Urinary bladder (tissue), 4 donors: ENCODE results near the gene USH1C. TPM values are rescaled to one million over a fixed set of nuclear protein-coding genes. Genes with fewer than 3 reads are reported as not detected.

Experiments used
- DNase-seq: peaks from one replicate; pipeline ENCODE4 v3.0.0-alpha.2; 2015; ENCODE audit errors: extremely low spot score
- H3K27ac ChIP-seq: one replicate; pipeline ENCODE4 v1.5.1; 2013; ENCODE audit warnings: low read depth, mild to moderate bottlenecking, moderate library complexity
- H3K36me3 ChIP-seq: one replicate; pipeline ENCODE4 v1.6.1; 2013; ENCODE audit warnings: mild to moderate bottlenecking, moderate library complexity; ENCODE audit not compliant: insufficient read depth
- H3K4me1 ChIP-seq: one replicate; pipeline ENCODE4 v1.6.1; 2013; ENCODE audit warnings: mild to moderate bottlenecking, moderate library complexity; ENCODE audit not compliant: insufficient read depth
- H3K4me3 ChIP-seq: one replicate; pipeline ENCODE4 v1.5.1; 2013; ENCODE audit warnings: low read depth, low read length
- WGBS: extraction: QIAGEN DNeasy Blood & Tissue Kit; methylation state at CpG from one replicate; pipeline ENCODE4 v1.1.7; 2013; 5-methylcytosine and 5-hydroxymethylcytosine counted together
- polyA plus RNA-seq: library from polyadenylated mRNA; stranded (reverse); fragments of 200-250 nt; gene quantifications from one replicate; pipeline ENCODE4 v1.2.3, GENCODE V29; 2013
- total RNA-seq: library from RNA; depleted of rRNA; stranded (reverse); fragments of >200 nt; gene quantifications from one replicate; pipeline ENCODE4 v1.2.3, GENCODE V29; 2014
- donor health status: healthy with polysubstance abuse.
- donor health status: healthy.

The USH1C gene
- total and polyA plus RNA-seq, 2 donors, result 0.10 to 0.74 TPM

DNA sequence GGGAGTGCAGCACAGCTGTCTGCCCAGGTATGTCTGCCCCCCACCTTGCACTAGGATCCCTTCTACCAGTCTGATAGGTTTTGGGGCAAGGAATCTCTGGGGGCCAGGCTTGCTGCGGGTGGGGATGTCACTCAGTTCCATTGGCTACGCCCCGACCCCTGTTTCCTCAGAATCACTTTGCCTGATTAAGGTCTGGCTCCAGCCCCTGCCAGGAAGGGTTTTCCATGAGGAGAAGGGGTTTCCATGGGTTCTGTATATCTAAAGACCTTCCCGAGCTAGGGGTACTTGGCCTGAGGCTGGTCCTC, 16.8 kb upstream of the USH1C start:
- Histone ChIP-seq H3K4me1 (no peaks in the 10 kb centered on the region), H3K36me3 (no peaks in the 10 kb centered on the region), H3K27ac (no peak overlapping the region), H3K4me3 (no peak overlapping the region)
- DNase-seq, result no peak
- WGBS, result 89% methylated on average over 4 of the region's 4 CpGs

DNA sequence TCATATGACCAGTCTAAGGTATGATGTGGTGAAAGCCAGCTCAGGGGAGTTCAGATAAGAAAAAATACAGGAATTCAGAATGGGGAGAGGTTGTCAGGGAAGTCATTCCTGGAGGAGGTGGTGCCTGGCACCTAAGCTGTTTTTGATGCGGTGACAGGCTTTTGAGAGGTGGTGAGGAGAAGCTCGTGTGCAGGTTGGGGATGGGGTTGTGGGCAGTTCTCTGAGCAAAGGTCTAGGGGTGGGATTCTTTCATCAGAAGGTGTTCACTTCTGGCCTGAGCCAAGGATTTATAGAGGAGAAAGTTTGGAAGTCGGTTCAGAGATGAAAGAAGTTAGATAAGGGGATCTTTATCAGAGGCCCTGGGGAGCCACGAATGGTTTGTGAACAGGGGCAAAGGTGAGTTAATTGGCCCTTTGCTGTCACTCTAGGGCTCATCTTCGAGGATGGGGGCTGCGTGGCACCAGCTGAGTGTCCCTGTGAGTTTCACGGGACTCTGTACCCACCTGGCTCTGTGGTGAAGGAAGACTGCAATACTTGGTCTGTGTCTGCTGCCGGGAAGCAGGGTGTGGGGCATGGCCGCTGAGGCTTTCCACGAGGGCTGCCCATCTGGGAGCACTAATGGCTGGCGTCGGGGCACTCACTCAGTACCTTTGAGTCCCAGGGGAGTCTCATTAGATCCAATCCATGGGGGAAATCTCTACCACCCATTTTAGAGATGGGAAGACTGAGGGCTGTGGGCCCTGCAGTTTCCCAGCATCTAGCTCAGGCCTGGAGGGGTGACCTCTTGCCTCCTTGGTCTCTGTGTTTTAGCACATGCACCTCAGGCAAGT, 16.3 kb upstream of the USH1C start:
- no peak for DNase-seq

DNA sequence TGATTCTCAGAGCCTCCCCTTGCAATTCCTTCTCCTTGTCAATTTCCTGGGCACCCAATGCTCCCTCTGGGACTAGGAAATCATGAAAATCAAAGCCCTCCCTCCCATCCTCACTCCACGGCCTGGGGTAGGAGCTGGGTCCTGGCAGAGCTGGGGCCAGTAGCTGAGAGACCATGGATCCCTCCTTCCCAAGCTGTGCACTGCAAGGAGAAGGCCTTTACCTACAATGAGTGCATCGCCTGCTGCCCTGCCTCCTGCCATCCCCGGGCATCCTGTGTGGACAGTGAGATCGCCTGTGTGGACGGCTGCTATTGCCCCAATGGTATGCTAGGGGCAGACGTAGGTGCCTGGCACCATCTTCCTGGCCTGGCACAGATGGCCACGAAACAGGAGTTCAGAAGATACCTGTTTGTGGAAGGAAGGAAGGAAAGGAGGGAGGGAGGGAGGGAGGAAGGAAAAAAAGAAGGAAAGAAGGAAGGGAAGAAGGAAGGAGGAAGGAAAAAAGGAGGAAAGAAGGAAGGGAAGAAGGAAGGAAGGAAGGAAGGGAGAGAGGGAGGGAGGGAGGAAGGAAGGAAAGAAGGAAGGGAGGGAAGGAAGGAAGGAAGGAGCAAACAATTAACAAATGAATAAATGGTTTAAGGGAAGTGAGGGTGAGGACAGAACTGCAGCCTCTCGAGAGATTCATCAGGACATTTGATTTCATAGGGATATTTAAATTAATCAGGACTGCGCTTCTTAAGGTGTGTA, 15.3 kb upstream of the USH1C start:
- Histone ChIP-seq H3K4me1 (no peaks in the 10 kb centered on the region), H3K4me3 (no peak overlapping the region), H3K36me3 (no peaks in the 10 kb centered on the region), H3K27ac (no peak overlapping the region)
- DNase-seq, result no peak
- WGBS, result 86% methylated on average over 9 of the region's 9 CpGs

More for the DNA sequence above, 16.3 kb upstream of the USH1C start:
- no peak overlapping the region for H3K4me3 ChIP-seq
- H3K4me1 ChIP-seq, result no peaks in the 10 kb centered on the region
- H3K27ac ChIP-seq, result no peak overlapping the region
- no peaks in the 10 kb centered on the region for H3K36me3 ChIP-seq
- WGBS, result 61% methylated on average over 12 of the region's 12 CpGs

DNA sequence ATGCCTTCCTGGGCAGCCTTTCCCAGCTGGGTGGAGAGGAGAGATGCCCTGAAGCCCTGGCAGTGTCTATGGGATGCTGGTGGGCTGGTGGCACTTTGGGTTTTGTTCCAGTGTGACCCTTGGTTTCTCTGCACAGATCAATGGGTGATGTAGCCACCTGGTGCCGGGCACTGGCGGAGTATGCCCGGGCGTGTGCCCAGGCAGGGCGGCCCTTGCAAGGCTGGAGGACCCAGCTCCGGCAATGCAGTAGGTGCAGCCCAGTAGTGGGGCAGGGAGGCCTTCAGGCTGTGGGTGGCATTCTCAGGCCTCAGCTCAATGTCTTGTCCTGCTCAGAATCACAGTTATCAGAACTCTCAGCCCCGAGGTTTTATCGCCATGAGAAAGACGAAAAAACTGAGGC, 14.7 kb upstream of the USH1C start:
- 86% methylated on average over 9 of the region's 9 CpGs for WGBS
- DNase-seq, result no peak

DNA sequence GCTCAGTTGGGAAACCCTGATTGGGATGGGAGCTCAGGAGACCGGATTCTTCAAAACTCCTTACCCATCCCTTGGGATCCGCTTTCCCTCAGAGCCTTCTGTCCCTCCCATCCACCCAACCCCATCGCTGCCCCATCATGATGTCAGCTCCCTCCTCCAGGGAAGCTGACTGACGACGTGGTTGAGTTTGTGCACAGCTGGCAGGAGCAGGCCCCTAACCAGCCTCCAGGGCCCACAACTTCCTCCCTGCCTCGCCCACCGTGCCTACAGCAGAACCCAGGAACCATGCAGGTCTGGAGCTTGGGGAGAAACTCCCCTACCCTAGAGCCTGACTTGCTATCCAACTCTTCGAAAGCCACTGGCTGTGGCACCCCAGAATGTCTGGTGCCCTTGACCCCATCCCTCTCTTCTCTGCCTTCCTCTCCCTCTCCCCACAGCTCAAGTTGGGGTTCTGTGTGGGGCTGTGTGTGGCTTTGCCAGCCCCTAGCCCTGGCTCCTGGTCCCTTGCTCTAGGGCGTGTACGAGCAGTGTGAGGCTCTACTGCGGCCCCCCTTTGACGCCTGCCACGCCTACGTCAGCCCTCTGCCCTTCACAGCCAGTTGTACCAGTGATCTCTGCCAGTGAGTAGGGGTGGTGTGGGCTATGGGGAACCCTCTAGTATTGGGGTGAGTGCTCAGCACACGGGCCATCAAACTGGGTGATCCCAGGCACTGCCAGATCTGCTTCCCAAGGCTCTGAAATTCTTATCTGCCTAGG, 14.0 kb upstream of the USH1C start:
- Histone ChIP-seq H3K27ac (no peak overlapping the region), H3K4me3 (no peak overlapping the region), H3K36me3 (no peaks in the 10 kb centered on the region), H3K4me1 (no peaks in the 10 kb centered on the region)
- WGBS, result 80% methylated on average over 15 of the region's 15 CpGs
- no peak for DNase-seq

More for the DNA sequence above, 14.7 kb upstream of the USH1C start:
- H3K27ac ChIP-seq, result no peak overlapping the region
- no peaks in the 10 kb centered on the region for H3K36me3 ChIP-seq
- H3K4me3 ChIP-seq, result no peak overlapping the region
- H3K4me1 ChIP-seq, result no peaks in the 10 kb centered on the region

- Histone ChIP-seq H3K36me3 (no peaks in the 10 kb centered on the region), H3K4me1 (no peaks in the 10 kb centered on the region), H3K27ac (no peak overlapping the region), H3K4me3 (no peak overlapping the region)
- DNase-seq, result no peak
- 90% methylated on average over 8 of the region's 8 CpGs for WGBS
These were observed 12.8 kb upstream of the USH1C start for GRCh38 chr11:17556999-17557398.

GRCh38 chr11:17554487-17554886, 10.3 kb upstream of the USH1C start:
- 79% methylated on average over 4 of the region's 4 CpGs for WGBS
- Histone ChIP-seq H3K36me3 (no peaks in the 10 kb centered on the region), H3K4me3 (no peak overlapping the region), H3K27ac (no peak overlapping the region), H3K4me1 (no peaks in the 10 kb centered on the region)
- DNase-seq, result no peak

DNA sequence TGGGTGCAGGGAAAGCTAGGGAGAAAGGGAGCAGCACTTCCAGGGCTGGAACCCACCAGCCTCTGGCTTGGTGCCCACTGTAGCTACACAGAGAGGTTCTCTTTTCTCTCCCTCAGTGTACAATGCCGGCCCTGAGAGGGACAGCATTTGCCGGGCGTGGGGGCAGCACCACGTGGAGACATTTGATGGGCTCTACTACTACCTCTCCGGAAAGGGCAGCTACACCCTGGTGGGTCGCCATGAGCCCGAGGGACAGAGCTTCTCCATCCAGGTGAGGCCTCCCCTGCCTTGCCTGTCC, 9.0 kb upstream of the USH1C start:
- DNase-seq, result no peak
- no peaks in the 10 kb centered on the region for H3K4me1 ChIP-seq
- 89% methylated on average over 7 of the region's 7 CpGs for WGBS
- H3K4me3 ChIP-seq, result no peak overlapping the region
- no peaks in the 10 kb centered on the region for H3K36me3 ChIP-seq
- H3K27ac ChIP-seq, result no peak overlapping the region

DNA sequence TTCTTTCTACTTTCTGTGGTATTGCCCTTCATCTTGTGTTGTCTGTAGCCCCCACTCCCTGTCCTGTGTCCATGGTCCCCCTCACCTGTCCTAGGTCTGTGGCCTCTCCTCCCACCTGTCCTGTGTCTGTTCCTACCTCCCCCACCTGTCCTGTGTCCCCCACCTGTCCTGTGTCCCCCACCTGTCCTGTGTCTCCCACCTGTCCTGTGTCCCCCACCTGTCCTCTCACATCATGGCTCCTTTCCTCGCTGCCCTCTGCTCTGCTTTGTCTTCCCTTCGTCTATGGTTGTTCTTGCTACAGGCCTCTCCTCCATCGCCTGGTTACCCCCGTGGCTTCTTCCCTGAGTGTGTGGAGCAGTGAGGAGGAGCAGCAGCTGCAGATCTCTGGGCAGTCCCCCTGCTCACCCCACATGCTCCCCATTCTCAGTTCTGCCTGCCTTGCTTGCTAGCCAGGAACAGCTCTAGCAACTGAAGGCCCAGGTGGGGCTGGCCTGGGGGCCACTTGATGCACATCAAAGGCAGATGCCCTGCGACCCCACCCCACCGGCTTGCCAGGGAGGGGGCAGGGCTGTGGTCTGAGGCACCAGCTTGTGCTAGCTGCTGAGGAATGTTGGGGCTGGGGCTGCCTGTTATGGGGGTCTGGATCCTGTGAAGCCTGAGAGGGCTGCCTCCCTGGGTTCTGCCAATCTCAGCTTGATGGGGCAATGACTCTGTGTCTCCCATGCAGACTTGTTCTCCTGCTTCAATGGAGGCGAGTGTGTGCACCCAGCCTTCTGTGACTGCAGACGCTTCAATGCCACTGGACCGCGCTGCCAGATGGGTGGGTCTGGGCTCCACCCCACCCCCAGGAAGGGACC, 8.4 kb upstream of the USH1C start:
- no peak for DNase-seq
- WGBS, result 85% methylated on average over 10 of the region's 10 CpGs
- no peaks in the 10 kb centered on the region for H3K36me3 ChIP-seq
- no peak overlapping the region for H3K4me3 ChIP-seq
- no peaks in the 10 kb centered on the region for H3K4me1 ChIP-seq
- no peak overlapping the region for H3K27ac ChIP-seq

DNA sequence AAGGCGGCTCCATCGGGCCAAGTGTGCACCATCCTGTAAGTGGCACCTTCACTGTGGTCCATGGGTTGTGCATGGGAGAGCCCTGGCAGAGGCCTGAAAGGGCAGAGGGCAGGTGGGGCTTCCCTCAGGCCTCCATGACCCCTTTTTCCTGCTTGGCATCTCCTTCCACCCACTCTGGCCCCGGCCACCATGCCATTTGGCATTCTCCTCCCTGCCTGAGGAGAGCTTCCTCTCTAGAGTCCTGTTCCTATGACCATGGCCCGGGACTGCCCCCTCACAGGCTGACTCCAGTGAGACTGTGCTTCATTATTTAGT, 7.8 kb upstream of the USH1C start:
- no peaks in the 10 kb centered on the region for H3K4me1 ChIP-seq
- DNase-seq, result no peak

GRCh38 chr11:17551347-17552040, 7.3 kb upstream of the USH1C start:
- no peak overlapping the region for H3K27ac ChIP-seq
- no peak for DNase-seq
- H3K36me3 ChIP-seq, result no peaks in the 10 kb centered on the region
- H3K4me3 ChIP-seq, result no peak overlapping the region
- WGBS, result 54% methylated on average over 7 of the region's 7 CpGs
- no peaks in the 10 kb centered on the region for H3K4me1 ChIP-seq

More for the DNA sequence above, 7.8 kb upstream of the USH1C start:
- Histone ChIP-seq H3K36me3 (no peaks in the 10 kb centered on the region), H3K27ac (no peak overlapping the region), H3K4me3 (no peak overlapping the region)
- whole genome bisulfite sequencing, result 90% methylated on average over 4 of the region's 4 CpGs

DNA sequence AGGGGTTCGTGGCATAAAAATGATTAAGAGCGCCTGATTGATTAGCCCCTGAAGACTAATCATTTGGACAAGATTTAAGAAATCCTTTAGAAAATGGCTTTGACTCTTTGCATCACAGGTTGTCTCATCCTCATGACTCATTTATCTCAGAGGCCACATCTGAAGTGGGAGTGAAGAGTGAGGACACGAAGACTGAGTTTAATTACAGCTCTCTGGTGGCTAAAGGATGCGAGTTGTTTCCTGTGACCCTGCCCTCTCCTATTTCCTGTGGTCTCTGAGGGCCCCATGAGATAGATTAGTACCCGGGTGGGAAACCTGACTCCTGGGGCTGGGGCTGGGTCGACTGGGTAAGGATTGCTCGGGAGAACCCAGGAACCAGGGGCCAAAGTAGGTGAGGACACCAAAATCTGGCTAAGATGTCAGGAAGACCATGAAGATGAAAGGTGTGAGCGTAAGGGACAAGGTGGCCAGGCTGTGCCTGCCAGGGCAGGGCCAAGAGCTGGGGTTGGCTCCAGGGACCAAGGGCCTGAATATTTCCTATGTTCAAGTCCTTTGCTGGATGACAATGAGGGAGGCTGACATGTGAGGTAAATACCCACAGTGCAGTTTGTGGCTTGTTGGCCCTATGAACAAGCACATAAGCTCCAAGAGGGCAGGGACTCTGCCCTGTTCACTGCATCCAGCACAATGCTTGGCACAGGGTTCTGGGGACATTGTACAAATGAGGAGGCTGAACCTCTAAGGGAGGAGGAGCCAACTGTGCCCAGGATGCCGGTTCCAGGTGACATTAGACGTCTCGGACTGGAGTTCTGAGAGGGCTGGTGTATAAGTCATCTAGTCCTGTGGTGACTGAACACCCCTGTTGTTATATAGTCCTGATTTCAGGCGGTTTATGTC, 6.5 kb upstream of the USH1C start:
- no peak overlapping the region for H3K27ac ChIP-seq
- no peak for DNase-seq
- WGBS, result 58% methylated on average over 12 of the region's 12 CpGs
- H3K4me1 ChIP-seq, result no peaks in the 10 kb centered on the region
- H3K4me3 ChIP-seq, result no peak overlapping the region
- H3K36me3 ChIP-seq, result no peaks in the 10 kb centered on the region
